Astrocyte of the hippocampus (primary cell): Measurements from ENCODE around the gene RGS6.
A peak's percentile ranks its signal among the peaks of the same experiment; 100 is the strongest.
"Not testable (repeated sequence)": the region's sequence is repeated elsewhere in the genome, so short reads cannot be mapped to it uniquely, and the experiment has no call there.

Source experiments
- DNase-seq: peaks from one replicate; pipeline ENCODE4 v3.0.0; 2011; ENCODE audit warnings: low read depth, low spot score

Gene RGS6

DNA sequence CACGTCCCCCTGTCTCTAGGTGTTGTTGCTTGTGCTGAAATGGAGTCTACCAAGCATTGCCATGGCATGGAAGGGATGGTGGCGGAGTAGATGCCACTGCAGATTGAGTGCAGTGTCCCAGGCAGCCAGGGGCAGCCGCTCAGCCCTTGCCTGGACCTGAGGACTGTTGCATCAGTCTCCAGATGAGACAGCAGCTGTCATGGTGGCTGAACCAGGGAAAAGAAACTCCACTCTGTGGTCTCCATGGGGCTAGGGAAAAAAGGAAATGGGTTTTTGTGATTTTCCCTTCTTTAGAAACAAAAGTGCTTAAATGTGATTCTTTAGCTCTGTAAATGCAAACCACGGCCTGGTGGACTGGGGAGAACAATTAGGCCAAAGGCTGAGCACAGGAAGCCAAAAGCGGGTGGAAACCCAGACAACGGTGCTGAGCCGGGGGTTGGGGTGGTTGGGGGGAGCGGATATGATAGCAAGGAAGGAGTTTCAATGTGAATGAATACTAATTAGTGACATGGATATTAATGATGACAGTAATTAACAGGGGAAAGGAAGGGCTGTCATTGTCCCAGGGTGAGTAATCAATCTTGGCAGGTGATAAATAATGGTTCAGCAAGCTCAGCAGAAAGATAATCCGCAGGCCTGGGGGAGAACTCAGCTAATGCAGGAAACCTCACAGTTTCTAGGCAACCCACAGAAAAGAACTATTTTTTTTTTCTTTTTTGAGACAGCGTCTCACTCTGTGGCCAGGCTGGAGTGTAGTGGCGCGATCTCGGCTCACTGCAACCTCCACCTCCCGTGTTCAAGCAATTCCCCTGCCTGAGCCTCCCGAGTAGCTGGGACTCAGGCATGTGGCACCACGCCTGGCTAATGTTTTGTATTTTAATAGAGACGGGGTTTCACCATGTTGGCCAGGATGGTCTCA is 519.1 kb downstream of the RGS6 start:
- peak; percentile 78 for DNase-seq

DNA sequence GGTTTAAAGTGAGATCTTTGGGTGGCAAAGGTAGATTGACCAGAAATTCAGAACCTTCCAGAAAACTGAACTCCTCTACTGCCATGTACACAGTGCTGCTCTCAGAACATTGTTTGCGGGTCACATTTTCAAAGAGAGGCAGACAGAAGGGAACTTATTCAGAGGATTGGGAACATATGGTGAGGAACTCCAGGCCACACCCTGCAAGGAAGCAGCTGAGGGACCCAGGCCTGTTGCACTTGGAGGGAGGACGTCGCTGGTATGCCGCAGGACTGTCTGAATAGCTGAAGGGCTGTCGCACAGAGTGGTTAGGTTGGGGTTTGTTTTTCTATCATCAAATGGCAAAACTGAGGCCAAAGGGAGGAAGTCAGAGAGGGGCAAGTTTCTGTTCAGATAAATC is 520.5 kb downstream of the RGS6 start:
- no peak for DNase-seq

DNA sequence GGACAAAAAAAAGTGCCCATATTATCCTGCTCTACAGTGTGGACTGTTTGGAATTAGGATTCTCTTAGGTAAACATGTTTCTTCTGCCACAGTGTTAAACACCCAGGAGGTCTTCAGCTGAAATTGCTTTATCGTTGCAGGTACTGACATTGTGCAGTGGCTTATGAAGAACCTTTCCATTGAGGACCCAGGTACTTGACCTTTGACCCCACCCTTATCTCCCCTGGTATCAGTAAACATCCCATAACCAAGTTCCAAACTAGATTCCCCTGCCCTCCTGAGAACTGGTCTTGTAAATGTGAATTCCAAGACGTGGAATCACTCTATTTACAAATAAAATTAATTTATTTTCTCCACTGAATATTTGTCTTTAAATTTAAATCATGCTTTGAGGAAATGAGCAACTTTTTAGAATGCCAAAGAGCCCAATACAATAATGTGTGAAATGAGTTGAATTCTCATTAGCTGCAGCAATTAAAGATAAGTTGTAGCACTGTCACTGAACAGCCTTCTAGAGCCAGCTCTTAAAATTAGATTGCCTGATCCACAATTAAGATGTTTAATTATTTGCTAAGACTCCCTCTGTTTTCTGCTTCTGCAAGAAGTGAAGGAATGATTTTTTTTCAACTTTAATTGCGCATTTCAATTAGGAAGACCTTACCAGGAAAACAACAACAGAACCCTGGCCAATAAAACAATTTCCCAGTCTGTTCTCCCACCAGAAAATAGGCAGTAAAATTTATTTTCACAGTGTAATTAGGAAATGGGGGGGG is 522.3 kb downstream of the RGS6 start:
- DNase-seq, result no peak

DNA sequence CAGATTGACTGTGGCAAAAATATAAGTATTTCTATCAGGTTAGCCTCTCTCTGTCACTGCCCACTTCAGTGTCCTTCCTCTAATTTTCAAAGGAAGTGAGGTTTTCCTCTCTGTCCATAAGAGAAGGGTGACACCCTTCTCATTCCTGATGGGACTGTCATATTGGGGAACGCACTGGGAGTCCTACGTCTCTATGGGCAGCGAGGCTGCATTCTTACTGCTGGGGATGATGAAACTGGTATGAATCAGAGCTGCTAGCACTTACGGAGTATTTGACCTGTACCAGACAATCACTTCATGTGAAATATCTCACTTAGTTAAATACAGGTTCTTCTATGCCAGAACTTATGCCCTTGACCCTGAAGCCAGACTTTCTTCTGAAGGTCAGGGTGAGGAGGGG is 525.4 kb downstream of the RGS6 start:
- peak; percentile 77 for DNase-seq

DNA sequence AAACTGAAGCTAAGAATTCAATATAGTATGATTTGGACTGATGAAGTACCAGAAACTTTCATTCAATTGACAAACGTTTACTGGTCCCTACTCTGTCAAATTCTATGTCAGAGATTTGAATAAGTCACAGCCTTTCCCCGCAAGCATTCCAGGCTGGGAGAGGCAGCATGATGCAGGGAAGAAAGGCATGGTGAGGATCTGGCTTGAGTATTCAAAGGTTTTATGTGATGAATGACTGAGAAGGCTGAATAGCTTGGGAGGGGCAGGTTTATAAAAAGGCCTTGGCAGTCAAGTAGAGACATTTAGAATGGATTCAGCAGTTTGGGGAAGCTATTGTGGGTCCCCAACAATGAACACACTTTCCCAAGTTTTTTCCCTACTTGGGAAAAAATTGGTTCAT is 529.8 kb downstream of the RGS6 start:
- DNase-seq, result peak; percentile 44

DNA sequence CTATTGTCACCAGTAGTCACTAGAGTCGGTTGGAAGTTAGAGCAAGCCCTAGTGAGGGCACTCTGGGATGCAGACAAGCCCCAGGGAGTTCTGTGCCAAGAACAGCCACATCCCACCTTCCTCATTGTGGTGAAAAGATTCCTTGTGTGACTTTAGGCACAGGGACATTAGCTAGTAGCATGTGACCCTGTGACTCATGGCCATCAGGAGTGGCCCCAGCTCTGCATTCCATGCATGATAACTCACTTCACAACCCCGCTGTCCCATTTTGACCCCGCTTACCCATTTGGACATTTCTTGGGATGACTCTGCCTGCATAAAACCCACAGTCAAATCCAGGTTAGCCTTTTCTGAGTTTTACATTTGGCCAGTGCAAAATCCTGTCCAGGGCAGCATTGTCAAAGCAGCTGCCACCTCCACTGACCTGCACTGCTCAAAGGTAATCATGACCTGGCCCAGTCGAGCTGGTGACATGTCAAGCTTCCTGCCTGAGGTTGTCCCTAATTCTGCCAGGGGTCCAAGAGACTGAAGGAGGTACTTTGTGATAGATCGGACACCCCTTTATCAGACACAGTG is 531.1 kb downstream of the RGS6 start:
- peak; percentile 66 for DNase-seq

DNA sequence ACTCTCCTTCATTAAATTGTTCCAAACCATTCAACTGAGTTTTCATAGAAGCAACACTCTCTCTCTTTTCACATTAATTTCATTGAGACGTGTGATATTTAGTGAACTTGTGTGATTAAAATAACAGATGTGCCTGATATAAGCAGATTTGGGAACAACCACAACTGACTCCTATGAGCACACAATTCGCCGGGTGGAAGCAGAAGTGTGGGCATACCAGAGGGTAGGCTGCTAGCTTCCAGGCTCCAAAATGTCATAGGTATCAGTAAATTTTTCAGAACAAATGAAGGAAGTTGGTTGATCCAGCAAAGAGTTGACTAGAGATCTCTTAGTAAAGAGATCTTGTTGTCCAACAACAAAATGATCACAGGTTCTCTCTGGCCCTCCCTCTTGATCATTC is 532.0 kb downstream of the RGS6 start:
- no peak for DNase-seq

DNA sequence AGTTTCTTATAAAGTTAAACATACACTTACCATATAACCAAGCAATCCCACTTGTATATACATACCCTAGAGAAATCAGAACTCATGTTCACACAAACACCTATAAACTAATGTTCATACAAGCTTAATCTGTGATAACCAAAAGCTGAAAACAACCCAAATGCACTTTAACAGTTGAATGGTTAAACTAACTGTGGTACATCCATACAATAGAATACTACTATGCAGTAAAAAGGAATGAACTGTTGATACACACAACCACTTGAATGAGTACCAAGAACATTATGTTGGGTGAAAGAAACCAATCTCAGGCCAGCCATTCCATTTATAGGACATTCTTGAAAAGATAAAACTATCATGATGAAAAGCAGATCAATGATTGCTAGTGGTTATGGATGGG is 534.1 kb downstream of the RGS6 start:
- DNase-seq, result no peak

DNA sequence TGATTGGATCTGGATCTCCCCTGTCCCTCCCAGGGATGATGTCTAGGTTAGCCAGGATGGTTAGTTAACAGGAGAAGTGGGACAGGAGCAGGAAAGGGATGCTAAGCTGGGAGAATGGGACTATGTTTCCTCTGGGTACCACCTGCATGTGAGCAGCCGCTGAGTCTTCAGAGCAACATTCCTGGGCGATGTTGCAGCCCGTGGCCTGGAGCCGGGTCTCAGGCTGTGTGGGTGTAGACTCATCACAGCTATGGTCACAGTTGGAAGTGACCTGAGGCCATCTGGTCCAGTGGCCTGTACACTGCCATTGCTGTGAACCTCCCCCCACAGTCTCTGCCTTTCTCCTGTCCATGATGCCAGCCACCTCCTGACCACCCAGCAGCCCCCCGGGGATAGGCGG is 539.1 kb downstream of the RGS6 start:
- no peak for DNase-seq

DNA sequence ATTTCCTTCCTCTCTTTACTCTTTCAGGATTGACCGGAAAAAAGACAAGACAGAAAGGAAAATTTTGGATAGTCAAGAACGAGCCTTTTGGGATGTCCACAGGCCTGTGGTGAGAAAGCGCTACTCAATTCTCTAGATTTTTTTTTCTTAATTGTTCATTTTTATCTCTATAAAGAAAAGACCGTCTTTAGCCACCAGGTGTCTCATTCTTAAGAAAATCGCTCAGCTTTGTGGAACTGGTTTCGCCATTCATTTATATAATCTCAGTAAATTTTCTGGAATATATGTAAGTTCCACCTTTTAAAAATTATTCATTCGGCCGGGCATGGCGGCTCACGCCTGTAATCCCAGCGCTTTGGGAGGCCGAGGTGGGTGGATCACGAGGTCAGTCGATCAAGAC is 540.6 kb downstream of the RGS6 start:
- DNase-seq, result no peak

DNA sequence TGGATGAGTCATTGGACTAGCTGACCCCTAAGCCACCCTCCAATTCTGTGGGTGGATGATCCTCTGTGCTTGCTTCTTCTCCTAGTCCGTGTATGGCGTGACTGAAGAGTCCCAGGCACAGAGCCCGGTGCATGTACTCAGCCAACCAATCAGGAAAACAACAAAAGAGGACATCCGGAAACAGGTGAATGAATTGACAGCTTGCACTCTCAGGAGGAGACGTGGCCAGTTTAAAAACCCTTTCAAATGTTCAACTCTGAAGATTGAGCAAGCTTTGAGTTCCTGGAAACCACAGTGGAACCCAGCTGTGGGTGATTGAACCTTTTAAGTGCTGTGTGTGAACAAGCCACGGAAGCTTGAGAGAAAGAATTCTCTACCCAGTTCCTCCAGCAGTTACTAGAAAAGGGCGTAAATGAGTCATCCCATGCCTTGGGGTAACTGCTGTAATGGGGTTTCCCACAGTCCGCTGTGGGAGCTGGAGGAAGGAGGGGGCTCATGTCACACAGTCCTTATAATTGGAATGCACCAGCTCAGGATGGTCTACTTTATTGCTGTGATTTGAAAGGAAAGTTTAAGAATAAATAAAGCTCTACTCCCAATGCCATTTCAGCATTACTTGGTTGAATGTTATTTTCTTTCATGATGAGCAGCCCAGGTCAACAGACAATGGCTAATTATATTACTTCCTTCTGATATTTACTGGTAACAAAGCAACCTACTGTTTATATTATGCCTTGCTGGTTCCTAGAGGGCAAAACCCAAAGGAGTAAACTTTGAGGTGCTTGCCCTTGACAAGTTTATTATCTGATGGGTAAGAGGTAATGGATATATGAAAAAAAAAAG is 544.6 kb downstream of the RGS6 start:
- DNase-seq, result peak; percentile 91

DNA sequence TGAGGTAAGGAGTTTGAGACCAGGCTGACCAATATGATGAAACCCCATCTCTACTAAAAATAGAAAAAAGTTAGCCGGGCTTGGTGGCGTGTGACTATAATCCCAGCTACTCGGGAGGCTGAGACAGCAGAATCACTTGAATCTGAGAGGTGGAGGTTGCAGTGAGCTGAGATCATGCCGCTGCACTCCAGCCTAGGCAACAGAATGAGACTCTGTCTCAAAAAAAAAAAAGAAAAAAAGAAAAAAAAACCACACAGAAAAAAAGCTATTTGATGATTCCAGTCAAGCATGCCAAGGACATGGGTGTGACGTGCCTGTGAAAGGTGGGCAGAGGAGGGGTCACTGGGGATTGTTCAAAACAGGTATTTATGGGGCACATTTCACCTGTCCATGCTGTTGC is 545.3 kb downstream of the RGS6 start:
- not testable (repeated sequence) for DNase-seq

DNA sequence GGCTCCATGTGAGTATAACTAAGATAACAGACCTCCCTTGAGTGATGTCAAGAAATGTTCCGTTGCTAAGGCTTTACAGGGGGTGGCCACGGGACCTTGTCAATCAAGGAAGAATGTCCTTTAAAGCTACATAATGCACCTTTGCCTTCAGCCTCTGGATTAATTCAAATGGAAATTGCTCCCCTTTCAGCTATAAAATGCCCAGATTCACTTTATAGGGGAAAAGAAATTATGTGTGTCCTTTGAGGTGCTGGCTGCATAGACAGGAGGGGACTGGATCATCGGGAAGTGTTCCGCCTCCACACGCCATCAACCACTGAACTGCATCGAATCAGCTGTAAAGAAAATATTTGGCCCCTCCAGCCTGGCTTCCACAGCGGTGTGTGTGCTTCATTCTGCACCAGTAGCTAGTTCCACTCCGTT is 546.3 kb downstream of the RGS6 start:
- DNase-seq, result peak; percentile 37

DNA sequence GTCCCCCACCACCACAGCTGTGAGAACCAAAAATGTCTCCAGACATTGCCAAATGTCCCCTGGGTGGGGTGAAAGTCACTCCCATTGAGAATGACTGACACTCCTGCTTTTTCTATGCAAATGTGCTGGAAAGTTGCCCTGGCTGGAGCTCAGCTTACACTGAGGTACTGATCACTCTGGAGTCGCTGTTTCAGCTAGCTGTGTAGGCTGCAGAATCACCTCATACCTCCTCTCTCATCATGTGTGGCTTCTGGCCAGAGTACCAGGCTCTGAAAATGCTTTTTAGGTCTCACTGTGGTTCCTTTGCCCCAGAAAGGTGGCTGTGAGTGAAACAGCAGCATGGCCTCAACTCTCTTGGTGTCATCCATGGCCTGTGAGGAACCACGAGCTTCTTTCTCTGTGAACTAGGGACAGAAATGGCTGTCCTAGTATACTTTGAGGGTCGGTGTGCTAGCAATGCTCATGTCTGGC is 547.3 kb downstream of the RGS6 start:
- DNase-seq, result peak; percentile 85

DNA sequence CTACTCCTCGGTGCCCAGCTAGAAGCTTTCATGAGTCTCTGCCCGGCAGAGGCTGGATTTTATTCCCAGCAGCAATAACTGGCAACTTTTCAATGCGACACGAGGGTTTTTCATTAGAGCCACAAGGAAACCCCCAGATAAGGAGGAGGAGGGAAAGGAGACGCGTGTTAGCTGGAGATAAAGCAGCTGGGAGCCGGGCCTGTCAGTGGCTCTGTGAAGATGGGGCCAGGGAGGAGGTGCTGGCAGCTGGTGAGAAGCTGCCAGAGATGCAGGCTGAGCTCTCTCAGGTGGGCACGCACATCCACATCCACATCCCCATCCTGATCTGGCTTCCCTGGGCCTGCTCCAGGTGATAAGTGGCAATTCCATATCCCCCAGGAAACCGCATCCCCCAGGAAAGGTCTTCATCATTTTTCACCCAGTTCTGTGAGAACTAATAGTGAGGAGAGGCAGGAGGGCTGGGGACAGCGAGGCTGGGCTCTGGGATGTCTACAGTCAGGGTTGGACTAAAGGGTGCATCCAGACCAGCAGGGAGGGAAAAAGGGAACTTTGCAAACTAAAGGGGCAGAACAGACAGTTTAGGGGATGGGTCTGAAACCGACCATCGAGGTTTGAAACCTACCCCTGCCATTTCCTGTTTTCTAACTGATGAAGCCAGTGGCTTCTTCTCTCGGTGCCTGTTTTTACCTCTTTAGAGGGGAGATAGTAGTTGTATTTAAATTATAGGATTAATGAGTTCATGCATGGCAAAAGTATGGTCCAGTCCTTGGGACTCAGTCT is 548.4 kb downstream of the RGS6 start:
- DNase-seq, result no peak

DNA sequence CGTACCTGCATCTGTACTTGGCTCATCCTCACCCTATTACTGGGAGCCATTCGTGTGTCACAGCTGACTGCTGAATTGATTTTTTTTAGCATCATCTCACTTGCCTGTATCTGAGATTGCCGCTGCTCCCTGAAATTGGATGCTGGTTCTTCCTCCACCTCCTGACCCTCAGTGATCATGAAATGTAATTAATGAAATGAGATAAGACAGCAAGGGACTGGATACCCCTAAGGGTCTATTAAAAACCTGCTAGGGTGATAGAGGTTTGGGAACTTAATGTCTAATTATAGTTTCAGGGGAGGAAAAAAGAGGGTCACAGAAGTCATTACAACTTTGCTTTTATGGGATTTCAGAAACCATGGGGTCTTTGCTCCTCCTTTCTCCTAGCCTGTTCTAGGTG is 551.1 kb downstream of the RGS6 start:
- DNase-seq, result no peak

DNA sequence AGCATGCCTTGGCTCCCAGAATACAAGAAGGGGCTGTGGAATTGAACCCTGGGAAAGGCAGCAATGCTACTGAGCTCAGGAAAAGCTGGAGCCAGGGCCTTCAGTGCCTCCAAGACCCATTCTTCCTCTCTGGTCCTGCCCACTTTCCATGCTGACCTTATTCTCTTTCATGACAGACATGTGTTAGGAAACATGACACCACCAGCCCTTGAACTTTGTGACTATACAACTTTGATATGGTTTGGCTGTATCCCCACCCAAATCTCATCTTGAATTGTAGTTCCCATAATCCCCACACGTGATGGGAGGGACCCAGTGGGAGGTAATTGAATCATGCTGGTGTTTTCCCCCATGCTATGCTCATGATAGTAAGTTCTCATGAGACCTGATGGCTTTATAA is 553.5 kb downstream of the RGS6 start:
- DNase-seq, result no peak

DNA sequence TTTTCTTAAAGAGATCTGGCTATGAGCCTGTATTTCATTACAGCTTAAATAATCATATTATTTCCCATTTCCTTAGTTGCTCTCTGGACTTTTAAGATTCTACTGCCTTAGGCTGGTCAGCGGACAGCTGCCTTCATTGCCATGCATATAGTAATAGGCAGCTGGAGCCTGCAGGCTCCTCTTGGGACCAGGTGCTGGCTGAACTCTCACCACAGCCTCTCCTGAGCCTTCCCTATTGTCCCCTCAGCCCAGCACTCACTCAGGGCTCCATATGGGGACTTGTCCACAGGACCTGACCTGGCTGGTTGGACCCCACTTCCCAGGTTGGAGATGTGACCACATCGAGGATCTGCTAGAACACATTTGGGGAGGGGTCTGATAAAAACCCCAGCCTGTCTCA is 556.3 kb downstream of the RGS6 start:
- no peak for DNase-seq

DNA sequence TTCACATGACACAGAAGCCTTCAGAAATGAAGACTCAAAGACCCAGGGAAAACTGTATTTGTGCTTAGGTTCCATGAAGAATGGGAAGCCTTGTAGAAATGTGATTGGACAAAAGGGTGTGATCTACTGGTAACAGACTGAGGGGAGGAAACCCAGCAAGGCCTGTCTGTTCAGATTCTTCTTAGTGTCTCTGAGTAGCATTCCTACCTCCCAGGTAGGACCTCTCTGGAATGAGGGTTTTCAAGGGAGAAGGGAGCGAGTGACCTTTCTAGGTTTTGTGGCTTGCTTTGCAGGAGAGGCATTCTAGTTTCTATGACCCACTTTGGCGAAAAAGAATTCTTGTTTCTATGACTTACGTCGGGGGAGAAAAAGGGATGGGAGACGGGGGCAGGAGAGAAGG is 560.0 kb downstream of the RGS6 start:
- no peak for DNase-seq

DNA sequence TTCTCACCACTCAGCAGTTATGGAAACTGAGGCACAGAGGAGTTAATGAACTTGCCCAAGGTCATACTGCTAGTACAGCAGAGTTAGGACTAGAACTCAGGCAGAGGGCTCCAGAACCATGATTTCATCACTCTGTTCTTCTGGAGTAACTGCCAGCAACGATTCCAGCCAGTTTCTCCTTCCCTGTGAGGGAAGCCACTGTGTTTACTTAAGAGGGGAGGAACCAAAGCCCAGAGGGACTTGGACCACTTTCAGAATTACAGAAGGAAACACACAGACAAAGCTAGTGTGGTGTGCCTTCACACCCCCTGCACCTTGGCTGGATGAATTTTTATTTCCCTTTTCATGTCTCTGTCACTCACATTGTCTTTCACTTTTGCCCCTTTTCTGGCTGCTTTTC is 563.4 kb downstream of the RGS6 start:
- peak; percentile 31 for DNase-seq

DNA sequence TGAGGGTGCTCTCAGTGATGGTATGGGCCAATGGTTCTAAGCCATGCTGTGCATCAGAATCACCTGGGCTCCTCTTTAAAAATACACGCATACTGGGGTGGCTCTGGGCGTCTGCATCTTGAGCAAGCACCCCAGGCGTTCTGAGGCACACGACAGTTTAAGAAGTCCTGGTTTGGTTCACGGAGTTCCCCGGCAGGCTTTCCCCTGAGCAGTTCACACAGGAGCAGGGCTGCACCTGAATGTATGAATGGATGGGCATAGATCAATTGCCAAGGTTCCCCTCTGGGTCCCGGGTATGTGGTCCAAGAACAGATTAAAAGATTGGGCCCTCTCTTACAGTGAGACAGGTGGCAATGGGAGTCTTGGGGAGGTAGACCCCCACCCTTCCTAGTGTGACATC is 566.4 kb downstream of the RGS6 start:
- DNase-seq, result no peak
